Liver (tissue), 9 donors: ENCODE results near the gene ARHGEF28. TPM values are rescaled to one million over a fixed set of nuclear protein-coding genes. Genes with fewer than 3 reads are reported as not detected.
A peak's percentile ranks its signal among the peaks of the same experiment; 100 is the strongest.

ENCODE experiments used
- DNase-seq: peaks from one replicate; pipeline ENCODE4 v3.0.0-alpha.2; 2017; ENCODE audit warnings: low spot score
- H3K27ac ChIP-seq, 2 donors: one replicate each; pipeline ENCODE4 v1.7.0; 2013; ENCODE audit warnings: inconsistent platforms in 2 of 2, low read length in 2 of 2, control low read depth in 1 of 2, low read depth in 1 of 2, mild to moderate bottlenecking in 1 of 2
- H3K27me3 ChIP-seq, 4 donors: one replicate each; pipeline versions ENCODE4 v1.6.1 to v1.7.0; 2013; ENCODE audit warnings: low read length in 3 of 4, inconsistent platforms in 1 of 4, mild to moderate bottlenecking in 1 of 4, moderate library complexity in 1 of 4; ENCODE audit not compliant: control insufficient read depth in 4 of 4, insufficient read depth in 4 of 4
- H3K36me3 ChIP-seq, 4 donors: one replicate each; pipeline versions ENCODE4 v1.6.1 to v1.7.0; 2013; ENCODE audit warnings: low read length in 3 of 4, mild to moderate bottlenecking in 3 of 4, low read depth in 1 of 4, moderate library complexity in 1 of 4; ENCODE audit not compliant: control insufficient read depth in 4 of 4, insufficient read depth in 3 of 4
- H3K4me1 ChIP-seq, 4 donors: one replicate each; pipeline versions ENCODE4 v1.6.1 to v1.7.0; 2013; ENCODE audit warnings: low read length in 3 of 4, mild to moderate bottlenecking in 3 of 4, moderate library complexity in 1 of 4; ENCODE audit not compliant: control insufficient read depth in 4 of 4, insufficient read depth in 4 of 4
- H3K4me3 ChIP-seq, 3 donors: one replicate each; pipeline versions ENCODE4 v1.6.1 to v1.7.0; 2013; ENCODE audit warnings: low read length in 3 of 3, control low read depth in 1 of 3, low read depth in 1 of 3, mild to moderate bottlenecking in 1 of 3
- H3K9ac ChIP-seq, 2 donors: one replicate each; pipeline ENCODE4 v1.7.0; 2013; ENCODE audit warnings: low read length in 2 of 2, mild to moderate bottlenecking in 2 of 2, moderate library complexity in 2 of 2, control low read depth in 1 of 2, low read depth in 1 of 2
- H3K9me3 ChIP-seq, 4 donors: one replicate each; pipeline versions ENCODE4 v1.6.1 to v1.7.0; 2013; ENCODE audit warnings: low read length in 3 of 4; ENCODE audit not compliant: control insufficient read depth in 4 of 4
- ATF3 ChIP-seq: IDR thresholded peaks from 2 replicates; pipeline ENCODE4 v1.6.1; 2016; ENCODE audit warnings: antibody characterized with exemption
- CTCF ChIP-seq: fragments of 150-350 bp; IDR thresholded peaks from 2 replicates; pipeline ENCODE4 v1.5.1; 2017; ENCODE audit warnings: improper control_type of control experiment, low read depth, low read length; ENCODE audit not compliant: missing input control
- EGR1 ChIP-seq, 2 donors: IDR thresholded peaks; 2 replicates each; pipeline ENCODE4 v1.6.1; 2016 to 2018; ENCODE audit warnings: antibody characterized with exemption in 2 of 2, low read depth in 2 of 2
- FOXA1 ChIP-seq: IDR thresholded peaks from 2 replicates; pipeline ENCODE4 v1.6.1; 2016; ENCODE audit warnings: antibody characterized with exemption
- FOXA2 ChIP-seq: IDR thresholded peaks from 2 replicates; pipeline ENCODE4 v1.6.1; 2016; ENCODE audit warnings: antibody characterized with exemption
- GABPA ChIP-seq, 2 donors: IDR thresholded peaks in 1 of 2; conservative IDR thresholded peaks in 1 of 2; 2 replicates each; pipeline ENCODE4 v1.6.1; 2016; ENCODE audit warnings: antibody characterized with exemption in 2 of 2, mild to moderate bottlenecking in 1 of 2, moderate library complexity in 1 of 2
- HNF4A ChIP-seq, 2 donors: conservative IDR thresholded peaks; 2 replicates each; pipeline ENCODE4 v1.6.1; 2016; ENCODE audit warnings: antibody characterized with exemption in 2 of 2, mild to moderate bottlenecking in 2 of 2
- HNF4G ChIP-seq: IDR thresholded peaks from 2 replicates; pipeline ENCODE4 v1.6.1; 2016; ENCODE audit warnings: antibody characterized with exemption
- JUND ChIP-seq, 2 donors: IDR thresholded peaks; 2 replicates each; pipeline ENCODE4 v1.6.1; 2016; ENCODE audit warnings: antibody characterized with exemption in 2 of 2
- MAX ChIP-seq: IDR thresholded peaks from 2 replicates; pipeline ENCODE4 v1.6.1; 2016; ENCODE audit warnings: antibody characterized with exemption
- NR2F2 ChIP-seq: IDR thresholded peaks from 2 replicates; pipeline ENCODE4 v1.6.1; 2016; ENCODE audit warnings: antibody characterized with exemption
- RAD21 ChIP-seq, 2 donors: IDR thresholded peaks; 2 replicates each; pipeline ENCODE4 v1.6.1; 2016; ENCODE audit warnings: antibody characterized with exemption in 2 of 2, mild to moderate bottlenecking in 2 of 2
- REST ChIP-seq: IDR thresholded peaks from 2 replicates; pipeline ENCODE4 v1.6.1; 2016; ENCODE audit warnings: antibody characterized with exemption, mild to moderate bottlenecking
- RXRA ChIP-seq, 2 donors: IDR thresholded peaks; 2 replicates each; pipeline ENCODE4 v1.6.1; 2017 to 2018; ENCODE audit warnings: antibody characterized with exemption in 2 of 2, mild to moderate bottlenecking in 1 of 2
- SP1 ChIP-seq: IDR thresholded peaks from 2 replicates; pipeline ENCODE4 v1.6.1; 2018; ENCODE audit warnings: antibody characterized with exemption, mild to moderate bottlenecking
- TAF1 ChIP-seq: conservative IDR thresholded peaks from 2 replicates; pipeline ENCODE4 v1.6.1; 2016; ENCODE audit warnings: antibody characterized with exemption, mild to moderate bottlenecking
- YY1 ChIP-seq: IDR thresholded peaks from 2 replicates; pipeline ENCODE4 v1.6.1; 2016; ENCODE audit warnings: antibody characterized with exemption, mild to moderate bottlenecking
- ZBTB33 ChIP-seq: IDR thresholded peaks from 2 replicates; pipeline ENCODE4 v1.6.1; 2016; ENCODE audit warnings: antibody characterized with exemption
- WGBS: extraction: QIAGEN DNeasy Blood & Tissue Kit; methylation state at CpG from one replicate; pipeline ENCODE4 v1.1.7; 2013; 5-methylcytosine and 5-hydroxymethylcytosine counted together
- polyA plus RNA-seq, 2 donors: library from polyadenylated mRNA; stranded (reverse) in 1 of 2; unstranded in 1 of 2; fragments of 200-250 nt in 1 of 2; fragments of >200 nt in 1 of 2; fragmentation: Nextera tagmentation in 1 of 2; extraction: Ambion mirVana in 1 of 2; gene quantifications; one replicate each; pipeline versions ENCODE4 v1.2.1 to v1.2.3, GENCODE V29; 2013 to 2015
- total RNA-seq, 2 donors: library from RNA; depleted of rRNA; stranded (reverse); fragments of >200 nt; gene quantifications; one replicate each; pipeline ENCODE4 v1.2.3, GENCODE V29; 2014
- donor health status: healthy.
- donor health status: healthy.
- donor health status: healthy.
- donor health status: healthy.
- donor health status: healthy.

The ARHGEF28 gene
- total and polyA plus RNA-seq, 4 donors, result 1.6 to 13.9 (median 3.6) TPM

- peaks cover 2 to 33% (median 22%) of the 10 kb centered on the region in 4 donors for H3K4me1 ChIP-seq
- 58% methylated on average over 7 of the region's 7 CpGs for WGBS
- no peaks in the 10 kb centered on the region for H3K36me3 ChIP-seq
- no peak overlapping the region for H3K9ac ChIP-seq
- H3K27ac ChIP-seq, result peak overlapping the region; percentile 61 to 72
- DNase-seq, result no peak
- H3K4me3 ChIP-seq, result no peak overlapping the region
- H3K9me3 ChIP-seq, result no peaks in the 10 kb centered on the region
- no peaks in the 10 kb centered on the region for H3K27me3 ChIP-seq
- TF ChIP-seq ATF3, result no peak
- no peak for TF ChIP-seq HNF4G
- TF ChIP-seq REST, result no peak
- TF ChIP-seq NR2F2, result peak; percentile 27
- TF ChIP-seq GABPA (IDR thresholded peaks at IDR 0.05 in 1 of 2, conservative IDR thresholded peaks at IDR 0.05 in 1 of 2), result no peak
- no peak for TF ChIP-seq JUND (IDR thresholded peaks at IDR 0.05)
- TF ChIP-seq RAD21 (IDR thresholded peaks at IDR 0.05), result peak in 1 of 2 donors; percentile 18
- no peak for TF ChIP-seq FOXA2
- no peak for TF ChIP-seq SP1
- TF ChIP-seq RXRA (IDR thresholded peaks at IDR 0.05), result peak in 1 of 2 donors; percentile 46
- TF ChIP-seq FOXA1, result peak; percentile 10
- peak; percentile 54 to 76 for TF ChIP-seq HNF4A (conservative IDR thresholded peaks at IDR 0.05)
- TF ChIP-seq YY1, result peak; percentile 11
- TF ChIP-seq ZBTB33, result no peak
- TF ChIP-seq CTCF, result no peak
- TF ChIP-seq TAF1, result no peak
- TF ChIP-seq MAX, result no peak
- TF ChIP-seq EGR1 (IDR thresholded peaks at IDR 0.05; ENCODE audit: low read depth in 2 of 2), result no peak
Measured at GRCh38 chr5:73663161-73663859, 37.3 kb downstream of the ARHGEF28 start.
